ENCODE measurements around the gene DPEP3. TPM values are rescaled to one million over a fixed set of nuclear protein-coding genes. Genes with fewer than 3 reads are reported as not detected.

Gene DPEP3
- total RNA-seq, 2 donors from 2014 or later, result not detected

GRCh38 chr16:67936124-67936879 lies 44.0 kb downstream of the DPEP3 start, which contains the start of gene PSMB10:
Gene PSMB10, minus strand, starts transcription at chr16:67936850. Its CDS starts 101 bp downstream, at chr16:67936749.
- H3K27me3 ChIP-seq, result no peaks in the 10 kb centered on the region
- peak within 1 kb of the TSS; percentile 89 for H3K27ac ChIP-seq
- TF ChIP-seq CTCF (IDR thresholded peaks at IDR 0.05), result no peak
- H3K4me1 ChIP-seq, result peaks cover 9% of the 10 kb centered on the region
- no peaks in the 10 kb centered on the region for H3K9me3 ChIP-seq
- no peaks in the 10 kb centered on the region for H3K36me3 ChIP-seq
- peak within 1 kb of the TSS; percentile 97 to 99 for H3K9ac ChIP-seq (ENCODE audit: low read depth in 2 of 2, low read length in 2 of 2)
- intact Hi-C loops (cut with DNase I), result no loop called here
- DNase-seq, result peak; percentile 83
- H3K4me3 ChIP-seq, result peak within 1 kb of the TSS; percentile 84

GRCh38 chr16:67935402-67936123 lies 44.7 kb downstream of the DPEP3 start:
- TF ChIP-seq CTCF (IDR thresholded peaks at IDR 0.05), result no peak
- H3K27ac ChIP-seq, result peak overlapping the region; percentile 89
- no peaks in the 10 kb centered on the region for H3K9me3 ChIP-seq
- no peaks in the 10 kb centered on the region for H3K36me3 ChIP-seq
- intact Hi-C loops (cut with DNase I), result no loop called here
- peak overlapping the region; percentile 84 for H3K4me3 ChIP-seq
- no peaks in the 10 kb centered on the region for H3K27me3 ChIP-seq
- H3K9ac ChIP-seq (ENCODE audit: low read depth in 2 of 2, low read length in 2 of 2), result peak overlapping the region; percentile 97 to 99
- DNase-seq, result peak; percentile 98
- H3K4me1 ChIP-seq, result peaks cover 9% of the 10 kb centered on the region

- H3K27ac ChIP-seq, result no peak overlapping the region
- H3K27me3 ChIP-seq, result no peaks in the 10 kb centered on the region
- no peak for DNase-seq
- H3K9me3 ChIP-seq, result no peaks in the 10 kb centered on the region
- H3K4me3 ChIP-seq, result peak overlapping the region; percentile 84
- peak overlapping the region; percentile 28 to 97 for H3K9ac ChIP-seq (ENCODE audit: low read depth in 2 of 2, low read length in 2 of 2)
- H3K4me1 ChIP-seq, result peaks cover 9% of the 10 kb centered on the region
- TF ChIP-seq CTCF (IDR thresholded peaks at IDR 0.05), result no peak
- no peaks in the 10 kb centered on the region for H3K36me3 ChIP-seq
- intact Hi-C loops (cut with DNase I), result no loop called here
These were observed 45.2 kb downstream of the DPEP3 start for GRCh38 chr16:67935101-67935401.

- Histone ChIP-seq H3K4me3 (no peak overlapping the region), H3K9ac (ENCODE audit: low read depth in 2 of 2, low read length in 2 of 2) (peak overlapping the region in 1 of 2 donors; percentile 97), H3K9me3 (no peaks in the 10 kb centered on the region), H3K4me1 (peaks cover 9% of the 10 kb centered on the region), H3K27ac (no peak overlapping the region), H3K36me3 (no peaks in the 10 kb centered on the region), H3K27me3 (no peaks in the 10 kb centered on the region)
- intact Hi-C loops (cut with DNase I), result no loop called here
- TF ChIP-seq CTCF (IDR thresholded peaks at IDR 0.05), result no peak
- no peak for DNase-seq
These were observed 45.8 kb downstream of the DPEP3 start for GRCh38 chr16:67934306-67935100.

GRCh38 chr16:67933805-67934204 lies 46.5 kb downstream of the DPEP3 start:
- Histone ChIP-seq H3K36me3 (no peaks in the 10 kb centered on the region), H3K9ac (ENCODE audit: low read depth in 2 of 2, low read length in 2 of 2) (no peak overlapping the region), H3K27ac (no peak overlapping the region), H3K9me3 (no peaks in the 10 kb centered on the region), H3K4me3 (no peak overlapping the region), H3K27me3 (no peaks in the 10 kb centered on the region), H3K4me1 (peaks cover 9% of the 10 kb centered on the region)
- intact Hi-C loops (cut with DNase I), result no loop called here
- no peak for TF ChIP-seq CTCF (IDR thresholded peaks at IDR 0.05)
- no peak for DNase-seq

Data from colonic mucosa (tissue), 4 donors.